Stimulated activated naive CD8-positive, alpha-beta T cell treated with anti-CD3 and anti-CD28 coated beads, Interleukin-15, Interleukin-2, amounts not matched to agents 100 U/mL and 50 U/mL, for 24 hours (primary cell): Measurements from ENCODE around the gene PDE4D.
"Not testable (repeated sequence)": the region's sequence is repeated elsewhere in the genome, so short reads cannot be mapped to it uniquely, and the experiment has no call there.

Source experiments
- ATAC-seq: fragments of 150-1000 bp; cut with Tn5 transposase; one replicate; pipeline ENCODE4 v1.10.0; 2021
- DNase-seq: peaks from one replicate; pipeline ENCODE4 v3.0.0; 2021

The PDE4D gene

DNA sequence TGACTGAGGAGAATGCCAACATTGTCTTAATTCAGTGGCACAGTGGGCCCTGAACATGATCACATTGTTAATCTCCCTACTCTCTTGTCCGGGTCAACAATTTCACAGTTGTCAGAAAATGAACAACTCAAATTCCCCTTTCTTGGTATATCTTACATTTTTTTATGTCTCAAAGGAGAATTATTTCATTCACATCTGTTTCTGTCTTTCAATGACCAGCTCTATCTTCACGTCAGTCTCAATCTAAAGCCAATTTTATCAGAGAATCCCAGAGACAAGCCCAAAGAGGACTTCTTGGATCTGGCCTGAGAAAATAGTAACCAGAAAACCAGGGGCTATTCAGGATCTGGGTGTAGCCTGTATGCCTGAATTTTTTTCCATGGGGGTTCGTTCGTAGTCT is 477.5 kb downstream of the PDE4D start:
- no peak for DNase-seq
- ATAC-seq: no peak

DNA sequence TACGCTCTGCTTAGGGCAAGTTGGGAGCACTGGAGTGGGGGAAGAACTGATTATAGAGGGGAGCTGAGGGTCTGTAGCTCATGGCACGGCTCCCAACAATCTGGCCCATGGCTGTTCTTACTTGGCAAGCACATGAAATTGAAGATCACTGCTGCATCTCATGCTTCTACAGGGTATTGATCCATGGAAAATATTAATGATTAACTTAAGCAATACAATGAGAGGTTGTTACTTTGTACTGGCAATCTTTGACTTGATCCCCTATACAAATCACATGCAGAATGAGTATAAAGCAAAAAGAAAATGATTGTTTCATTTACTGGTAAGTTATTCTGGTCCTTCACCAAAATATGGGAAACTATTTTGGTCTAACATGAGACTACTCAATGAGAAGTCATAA is 481.1 kb downstream of the PDE4D start:
- ATAC-seq (no peak), DNase-seq (no peak)

DNA sequence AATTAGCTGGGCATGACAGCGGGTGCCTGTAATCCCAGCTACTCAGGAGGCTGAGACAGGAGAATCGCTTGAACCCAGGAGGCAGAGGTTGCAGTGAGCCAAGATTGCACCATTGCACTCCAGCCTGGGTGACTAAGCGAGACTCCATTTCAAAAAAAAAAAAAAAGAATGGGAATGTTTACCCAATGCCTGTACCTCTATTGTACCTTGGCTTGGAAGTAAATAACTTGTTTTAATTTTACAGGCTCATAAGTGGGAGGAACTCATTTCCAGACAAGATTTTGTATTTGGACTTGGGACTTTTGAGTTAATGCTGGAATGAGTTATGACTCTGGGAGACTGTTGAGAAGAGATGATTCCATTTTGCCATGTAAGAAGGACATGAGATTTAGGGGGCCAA is 484.5 kb downstream of the PDE4D start:
- ATAC-seq, DNase-seq: not testable (repeated sequence)

DNA sequence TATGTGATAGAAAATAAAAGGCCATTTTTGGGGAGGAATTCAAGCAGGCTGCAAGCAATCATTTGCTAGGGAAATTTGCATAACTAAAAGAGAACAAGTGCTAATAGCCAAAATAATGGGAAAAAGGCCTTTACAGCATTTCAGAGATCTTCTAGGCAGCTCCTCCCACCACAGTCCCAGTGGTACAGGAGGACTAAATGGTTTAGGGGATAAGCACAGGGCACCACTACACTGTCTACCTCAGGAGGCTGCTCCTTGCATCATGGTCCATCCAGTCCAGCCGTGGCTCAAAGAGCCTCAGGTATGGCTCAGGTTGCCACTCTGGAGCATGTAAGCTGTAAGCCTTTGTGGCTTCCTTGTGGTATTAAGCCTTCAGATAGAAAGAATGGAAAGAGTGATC is 485.6 kb downstream of the PDE4D start:
- no peak for ATAC-seq
- DNase-seq: no peak

DNA sequence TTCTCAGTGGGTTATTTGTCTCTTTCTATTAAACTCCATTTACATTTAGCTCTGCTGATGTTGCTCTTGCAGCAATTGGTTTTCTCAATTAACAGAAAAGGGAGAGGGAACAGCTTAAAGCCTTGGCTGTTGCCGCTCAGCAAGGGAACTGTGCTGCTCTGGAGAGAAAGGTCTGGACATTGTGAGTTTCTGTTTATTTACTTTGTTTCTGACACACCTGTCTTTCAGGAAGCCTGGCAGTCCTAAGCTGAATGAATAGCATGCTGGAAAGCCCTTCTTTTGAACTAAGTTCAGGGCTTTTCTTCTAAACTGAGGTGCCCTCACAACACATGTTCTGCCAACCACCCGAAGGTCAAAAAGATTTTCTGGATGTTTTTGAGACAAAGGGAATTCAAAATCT is 491.9 kb downstream of the PDE4D start:
- DNase-seq: no peak
- ATAC-seq: no peak

DNA sequence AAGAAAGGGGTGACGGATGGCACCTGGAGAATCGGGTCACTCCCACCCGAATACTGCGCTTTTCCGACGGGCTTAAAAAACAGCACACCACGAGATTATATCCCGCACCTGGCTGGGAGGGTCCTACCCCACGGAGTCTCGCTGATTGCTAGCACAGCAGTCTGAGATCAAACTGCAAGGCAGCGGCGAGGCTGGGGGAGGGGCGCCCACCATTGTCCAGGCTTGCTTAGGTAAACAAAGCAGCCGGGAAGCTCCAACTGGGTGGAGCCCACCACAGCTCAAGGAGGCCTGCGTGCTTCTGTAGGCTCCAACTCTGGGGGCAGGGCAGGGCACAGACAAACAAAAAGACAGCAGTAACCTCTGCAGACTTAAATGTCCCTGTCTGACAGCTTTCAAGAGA is 498.6 kb downstream of the PDE4D start:
- ATAC-seq, DNase-seq: not testable (repeated sequence)

DNA sequence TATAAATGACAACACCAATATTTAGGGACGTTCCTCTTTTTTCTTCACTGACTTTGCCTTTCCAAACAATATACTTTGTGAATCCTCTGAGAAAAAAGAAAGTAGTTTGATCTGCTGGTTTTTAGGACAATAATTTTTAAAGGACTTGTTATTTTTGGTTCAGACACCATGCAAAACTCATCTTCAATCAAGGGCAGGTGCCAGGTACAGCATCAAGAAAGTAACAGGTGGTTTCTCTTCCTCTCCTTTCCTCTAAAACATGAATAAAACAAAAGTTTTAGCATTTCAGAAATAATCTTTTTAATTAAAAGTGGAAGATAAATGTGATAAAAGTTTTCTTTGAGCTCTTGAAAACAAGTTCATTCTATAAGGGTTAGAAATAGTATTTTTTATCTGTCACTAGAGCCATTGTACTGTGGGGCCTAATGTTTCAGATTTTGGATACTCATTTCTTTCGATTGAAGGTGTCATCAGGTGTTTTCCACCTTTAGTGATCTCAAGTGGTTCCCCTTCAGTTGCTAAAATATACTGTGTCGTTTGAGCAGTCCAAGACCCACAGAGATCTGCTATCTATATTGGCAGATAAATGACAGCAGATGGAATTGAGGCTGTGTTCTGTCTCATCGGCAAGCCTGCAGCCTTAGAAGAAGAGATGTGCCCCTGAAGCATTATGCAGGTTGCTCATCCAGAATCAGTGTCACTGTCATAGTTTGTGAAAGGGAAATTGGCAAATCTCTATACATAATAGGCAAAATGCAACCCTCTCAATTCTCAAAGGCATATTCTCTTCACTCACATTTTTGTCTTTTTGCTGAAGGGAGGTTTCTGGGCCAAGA is 499.7 kb downstream of the PDE4D start:
- DNase-seq: no peak
- ATAC-seq: no peak

DNA sequence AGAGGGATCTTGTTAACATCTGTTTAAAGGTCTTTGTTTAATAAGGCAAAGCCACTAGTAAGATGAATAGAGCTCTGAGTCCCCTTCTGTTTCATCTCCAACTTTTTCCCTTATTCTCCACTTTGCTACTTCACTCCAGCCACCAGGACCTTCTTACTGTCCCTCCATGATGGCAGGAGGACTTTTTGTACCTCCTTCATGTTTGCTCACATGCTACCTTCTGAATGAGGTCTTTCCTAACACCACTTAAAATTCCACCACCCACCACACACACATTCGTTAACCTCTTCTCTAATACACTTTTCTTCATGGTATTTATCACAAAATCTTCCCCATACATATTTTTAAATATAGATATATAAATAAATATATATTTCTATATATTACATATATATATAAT is 501.9 kb downstream of the PDE4D start:
- ATAC-seq (no peak), DNase-seq (no peak)

DNA sequence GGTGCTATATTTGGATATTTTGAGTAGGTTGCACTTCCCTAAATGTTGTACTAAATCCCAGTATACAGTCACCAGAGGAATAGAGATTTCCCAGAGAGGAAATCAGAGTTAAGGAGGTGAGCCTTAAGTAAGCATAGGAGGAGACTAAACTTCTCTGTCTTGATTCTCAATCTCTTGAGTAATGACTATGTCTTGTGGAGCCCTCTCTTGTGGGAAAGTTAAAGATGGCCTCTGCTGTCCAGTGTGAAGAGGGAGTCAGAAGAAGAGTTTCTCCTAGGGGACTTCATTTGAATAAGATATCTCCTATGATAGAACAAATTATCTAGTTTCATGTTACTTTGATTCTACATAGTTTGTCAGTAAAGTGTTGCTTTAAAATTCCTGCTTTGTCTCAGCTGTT is 502.5 kb downstream of the PDE4D start:
- DNase-seq (no peak), ATAC-seq (no peak)

DNA sequence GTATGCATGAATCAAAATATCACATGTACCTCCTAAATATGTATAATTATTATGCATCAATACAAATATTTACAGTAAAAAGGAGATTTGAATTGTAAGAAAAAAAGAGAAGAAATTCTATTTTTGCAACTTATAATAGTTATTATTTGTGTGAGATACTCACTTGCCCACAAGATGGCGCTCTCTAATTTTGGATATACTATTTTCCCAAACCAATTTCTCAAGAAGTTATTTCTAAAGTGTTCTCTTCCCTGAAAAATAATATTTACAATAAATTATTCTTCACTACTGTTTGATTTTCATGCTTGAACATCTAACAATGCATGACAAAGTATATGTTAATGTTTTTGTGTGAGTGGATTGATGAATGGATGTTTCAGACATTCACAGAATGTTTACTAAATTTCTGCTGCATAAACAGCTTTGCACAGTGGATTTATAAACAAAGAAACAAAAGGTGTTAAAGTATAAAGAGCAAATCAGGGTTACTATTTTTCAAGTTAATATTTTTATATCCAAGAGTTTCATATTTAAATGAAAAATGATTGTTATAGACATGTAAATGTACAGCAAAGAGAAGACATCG is 503.4 kb downstream of the PDE4D start:
- ATAC-seq: no peak
- DNase-seq: peak; percentile 7

DNA sequence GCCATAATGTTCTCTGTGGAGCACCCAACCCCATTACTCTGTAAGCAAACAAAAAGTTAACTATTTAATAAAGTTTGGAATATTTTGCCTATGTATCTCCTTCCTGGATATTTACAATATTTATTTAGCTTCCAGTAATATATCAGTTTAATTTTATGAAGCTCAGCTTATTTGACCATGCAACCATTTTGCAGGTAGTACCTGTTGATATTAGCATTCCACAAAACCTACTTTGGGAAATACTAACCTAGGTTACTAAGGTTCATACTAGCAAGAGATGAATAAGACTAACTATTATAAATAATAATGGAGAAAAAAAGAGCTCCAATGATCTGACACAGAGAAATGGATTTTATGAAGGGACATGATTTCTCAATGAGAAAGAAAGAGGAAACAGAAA is 506.4 kb downstream of the PDE4D start:
- DNase-seq (no peak), ATAC-seq (no peak)

DNA sequence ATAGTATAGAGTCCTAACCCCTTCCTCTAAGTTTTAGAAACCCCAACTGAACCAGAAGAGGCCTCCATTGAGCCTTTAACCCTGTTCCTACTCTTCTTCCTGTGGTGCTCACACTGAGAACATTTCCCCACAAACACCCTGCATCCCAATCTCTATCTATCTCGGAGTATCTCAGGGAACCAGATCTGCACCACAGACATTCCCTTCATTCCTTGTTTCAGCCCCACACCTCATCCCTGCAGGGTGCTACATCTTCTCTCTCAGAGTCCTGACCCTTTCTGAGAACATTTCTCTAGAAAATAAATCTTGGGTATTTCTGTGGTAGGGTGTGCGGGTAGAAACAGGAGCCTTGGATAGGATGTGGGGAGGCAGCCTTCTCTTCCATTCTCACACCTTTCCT is 507.8 kb downstream of the PDE4D start:
- no peak for DNase-seq
- no peak for ATAC-seq

DNA sequence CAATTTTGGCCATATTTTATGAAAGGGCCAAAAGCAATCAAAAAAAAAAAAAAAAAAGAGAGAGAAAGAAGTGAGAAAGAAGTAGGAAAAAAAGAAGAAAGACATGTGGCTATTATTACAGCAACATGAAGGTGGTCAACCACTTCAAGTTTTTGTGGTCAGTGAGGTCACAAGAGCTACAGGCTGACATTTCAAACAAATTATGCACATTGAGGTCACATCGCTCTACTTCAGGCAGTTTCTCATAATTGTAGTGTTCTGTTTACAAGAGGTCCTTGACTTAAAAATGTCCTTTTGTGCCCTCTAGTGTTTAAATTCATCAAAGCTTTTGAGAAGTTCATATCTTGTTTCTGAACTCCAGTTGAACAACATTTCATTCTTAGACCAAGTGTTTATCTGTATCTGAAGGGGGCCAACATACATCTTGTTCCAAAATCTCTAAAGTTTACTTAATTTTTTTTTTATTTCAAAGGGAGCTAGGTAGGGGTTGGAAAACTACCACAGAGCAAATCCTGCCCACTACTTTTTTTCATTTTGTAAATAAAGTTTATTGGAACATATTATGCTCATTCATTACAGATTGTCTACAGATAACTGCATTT is 513.1 kb downstream of the PDE4D start:
- DNase-seq (peak; percentile 20), ATAC-seq (peak; percentile 88)

DNA sequence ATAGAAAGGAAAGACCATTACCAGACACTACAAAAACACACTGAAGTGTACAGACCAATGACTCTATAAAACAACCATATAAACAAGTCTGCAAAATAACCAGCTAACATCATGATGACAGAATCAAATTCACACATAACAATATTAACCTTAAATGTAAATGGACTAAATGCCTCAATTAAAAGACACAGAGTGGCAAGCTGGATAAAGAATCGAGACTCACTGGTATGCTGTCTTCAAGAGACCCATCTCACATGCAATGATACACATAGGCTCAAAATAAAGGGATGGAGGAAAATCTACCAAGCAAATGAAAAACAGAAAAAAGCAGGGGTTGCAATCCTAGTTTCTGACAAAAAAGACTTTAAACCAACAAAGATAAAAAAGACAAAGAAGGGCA is 519.5 kb downstream of the PDE4D start:
- not testable (repeated sequence) for ATAC-seq, DNase-seq

DNA sequence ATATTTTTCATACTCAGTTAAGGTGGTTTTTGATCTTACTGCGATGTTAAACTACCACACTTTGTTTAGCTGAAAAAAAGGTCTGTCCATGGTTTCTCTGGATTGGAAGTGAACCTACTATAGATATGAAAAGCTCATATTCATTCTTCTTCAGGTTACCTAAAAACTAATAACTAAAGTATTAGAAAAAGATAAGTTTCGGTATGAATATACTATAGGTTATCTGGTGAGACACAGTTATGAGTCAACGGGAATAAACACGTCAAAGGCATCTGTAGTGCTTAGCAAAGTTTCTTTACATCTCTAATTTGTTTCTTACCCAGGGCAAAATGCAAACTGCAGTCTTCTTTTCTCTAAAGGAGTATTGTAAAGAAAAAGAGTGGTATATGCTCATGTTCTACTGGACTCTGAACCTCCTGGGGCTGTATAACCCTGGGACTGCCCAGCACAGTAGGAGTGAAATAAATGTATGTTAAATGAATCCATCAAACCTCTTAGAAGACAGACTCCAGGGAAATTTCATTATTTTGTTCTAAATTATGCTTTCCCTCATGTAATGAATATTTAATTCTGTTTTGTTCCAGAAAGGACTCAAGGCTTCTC is 521.9 kb downstream of the PDE4D start:
- peak; percentile 52 for ATAC-seq
- no peak for DNase-seq

DNA sequence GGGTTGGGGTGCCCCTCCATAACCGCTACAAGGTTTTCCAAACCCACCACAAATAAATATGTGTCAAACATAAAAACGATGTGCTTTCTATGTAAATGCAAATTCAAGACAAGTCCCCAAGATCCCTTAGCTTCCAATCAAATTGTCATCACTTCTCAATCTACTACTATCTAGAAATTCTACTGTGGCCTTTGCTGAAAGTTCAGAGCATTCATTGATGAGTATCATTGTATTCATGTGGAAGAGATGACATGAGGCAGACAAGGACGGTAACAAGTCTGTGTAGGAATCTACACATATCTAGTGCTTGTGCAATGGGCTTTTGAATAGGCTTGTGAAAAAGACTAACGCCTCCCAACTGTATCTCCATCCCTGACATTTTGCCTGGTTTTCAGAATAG is 524.6 kb downstream of the PDE4D start:
- DNase-seq (no peak), ATAC-seq (no peak)

DNA sequence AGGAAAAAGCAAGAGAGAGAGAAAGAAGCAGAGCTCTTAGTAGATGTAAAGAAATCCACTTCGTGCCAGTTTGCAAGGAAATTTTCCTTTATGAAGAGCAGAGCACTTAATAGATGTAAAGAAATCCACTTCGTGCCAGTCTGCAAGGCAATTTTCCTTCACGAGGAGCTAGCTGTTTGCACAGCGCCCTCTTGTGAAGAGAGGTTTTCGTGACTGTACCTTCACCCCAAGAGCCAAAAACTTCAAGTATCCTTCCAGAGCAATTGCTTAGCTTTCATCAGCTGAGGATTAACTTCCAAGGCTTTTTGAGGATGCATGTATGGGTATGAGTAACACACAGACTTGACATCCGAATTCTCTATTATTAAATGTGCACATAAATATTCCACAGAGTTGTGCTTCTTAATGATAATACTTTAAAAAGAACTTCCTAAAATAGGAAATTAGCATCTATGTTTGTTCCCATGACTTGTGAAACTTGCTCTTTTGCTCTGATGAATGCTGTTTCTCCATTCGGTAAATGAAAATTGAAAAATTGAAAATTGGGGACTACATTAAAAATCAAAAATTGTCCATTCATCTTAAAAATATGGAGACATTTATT is 525.6 kb downstream of the PDE4D start:
- ATAC-seq (no peak), DNase-seq (peak; percentile 38)

DNA sequence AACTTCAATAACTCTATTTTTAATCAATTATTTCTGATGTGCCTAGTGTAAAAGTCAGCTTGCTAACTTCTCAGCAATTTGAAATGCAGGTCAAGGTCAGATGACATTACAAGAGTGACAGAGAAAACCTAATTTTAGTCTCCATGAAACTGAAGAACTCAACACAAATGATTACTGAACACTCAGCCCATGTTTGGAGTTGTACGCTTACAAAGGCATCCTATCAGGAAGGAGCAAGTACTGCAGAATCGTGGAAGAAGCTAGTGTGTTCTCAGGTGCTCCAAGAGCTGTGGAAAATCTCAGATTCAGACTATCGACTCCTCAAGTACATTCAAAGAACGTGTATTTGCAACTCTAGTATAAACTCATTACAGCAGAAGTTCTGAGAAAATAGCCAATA is 526.7 kb downstream of the PDE4D start:
- ATAC-seq (no peak), DNase-seq (no peak)

DNA sequence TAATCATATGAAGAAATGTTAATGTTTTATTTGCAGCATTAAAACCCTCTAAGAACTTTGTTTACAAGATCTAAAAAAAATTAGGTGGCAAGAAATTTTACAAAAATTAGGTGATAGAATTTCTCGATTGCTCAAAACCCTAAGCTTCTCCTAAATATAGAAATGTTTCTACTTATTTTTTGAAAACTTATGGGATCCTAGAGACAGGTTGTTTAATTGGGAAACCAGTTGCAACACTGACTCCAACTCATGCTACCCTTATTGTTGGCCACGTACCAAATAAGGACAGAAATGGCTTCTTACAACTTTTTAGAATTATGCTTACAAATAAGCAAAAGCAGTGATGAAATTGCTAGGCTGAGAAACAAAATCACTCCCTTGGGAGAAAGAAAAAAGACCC is 531.1 kb downstream of the PDE4D start:
- ATAC-seq (no peak), DNase-seq (no peak)

DNA sequence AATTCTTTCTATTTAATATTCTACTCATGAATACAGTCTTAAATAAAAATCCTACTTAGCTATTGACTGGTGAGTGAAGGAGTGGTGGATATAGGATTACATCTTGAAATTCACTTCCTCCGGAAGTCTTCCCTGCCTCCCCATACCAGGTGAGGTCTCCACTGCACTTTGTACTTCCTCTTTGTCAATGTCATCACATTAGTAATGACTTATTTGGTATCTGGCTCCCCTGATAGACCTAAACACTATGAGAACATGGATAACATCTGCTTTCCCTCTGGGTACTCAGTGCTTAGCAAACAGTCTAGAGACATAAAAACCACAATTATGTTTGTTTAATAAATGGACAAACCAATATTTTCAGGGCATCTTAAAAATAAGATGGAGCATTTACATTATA is 532.1 kb downstream of the PDE4D start:
- ATAC-seq (no peak), DNase-seq (no peak)

DNA sequence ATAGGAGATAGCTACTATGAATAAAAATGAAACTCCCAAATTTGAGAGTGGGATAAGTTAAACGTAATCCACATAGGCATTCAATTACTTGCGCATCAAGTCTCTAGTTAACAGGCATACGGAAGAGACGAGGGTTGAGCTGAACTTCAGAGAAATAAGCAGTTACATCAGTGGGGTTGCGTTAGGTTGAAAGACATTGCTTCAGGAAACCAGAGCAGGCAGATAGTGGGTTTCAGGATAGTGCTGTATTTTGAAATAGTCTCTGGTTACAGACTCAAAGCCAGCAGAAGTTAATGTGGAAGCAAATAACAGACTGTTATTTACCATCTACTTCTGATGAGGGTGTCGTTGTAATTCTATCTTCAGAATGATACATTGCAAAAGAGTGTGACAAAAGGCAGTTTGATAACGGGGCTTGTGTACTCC is 533.4 kb downstream of the PDE4D start:
- DNase-seq (no peak), ATAC-seq (no peak)

DNA sequence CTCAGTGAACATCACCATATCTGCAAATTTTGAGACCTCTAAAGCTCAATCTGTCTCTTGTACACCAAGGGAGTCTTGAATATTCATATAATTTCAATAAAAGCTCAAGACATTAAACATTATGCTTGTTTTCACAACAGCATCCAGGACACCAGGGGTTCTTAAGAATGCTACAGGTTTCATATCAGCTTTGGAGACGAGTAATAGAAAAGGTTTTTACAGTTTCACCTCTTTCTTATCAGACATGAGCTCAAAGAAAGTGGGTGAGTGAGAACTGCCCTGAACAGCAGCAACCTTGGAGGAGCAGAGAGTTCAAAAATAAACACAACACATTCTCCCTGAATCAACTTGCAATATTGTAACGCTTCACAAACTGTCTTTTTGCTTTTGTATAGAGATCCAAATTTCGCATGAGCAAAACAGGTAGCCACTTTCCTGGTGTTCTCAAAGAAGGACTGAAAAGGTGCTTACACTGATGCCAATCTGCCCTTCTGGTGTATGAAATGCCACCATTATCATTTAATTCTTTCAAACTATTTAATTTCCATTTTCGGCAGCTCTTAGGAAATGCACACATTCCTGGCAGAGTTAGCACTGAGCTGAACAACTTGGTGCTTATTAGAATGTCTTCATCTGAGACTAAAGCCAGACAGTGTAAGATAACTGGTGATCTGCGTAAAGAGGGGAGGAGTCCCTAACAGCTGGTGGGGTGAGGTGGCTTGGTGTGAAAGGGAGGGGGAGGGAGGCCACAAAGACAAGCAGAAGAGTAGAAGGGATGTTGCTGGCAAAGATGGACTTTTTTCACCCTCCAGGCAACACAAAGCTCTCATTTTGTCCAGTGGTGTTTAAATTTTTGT is 535.3 kb downstream of the PDE4D start:
- ATAC-seq (no peak), DNase-seq (no peak)
